HT1080 (cell line): Measurements from ENCODE around the gene APLNR. TPM values are rescaled to one million over a fixed set of nuclear protein-coding genes. Genes with fewer than 3 reads are reported as not detected.

Experiments
- total RNA-seq: library from RNA; depleted of rRNA; stranded (reverse); fragments of >200 nt; shearing (Covaris generic); gene quantifications from 2 replicates; pipeline ENCODE4 v1.2.3, GENCODE V29; 2014; rRNA removed

APLNR gene
- total RNA-seq, 1 experiment from 2014 or later: not detected

Other genes with a start within 250 kb of the APLNR start
- gene OR5AK2, start 248.3 kb downstream of the APLNR start, total RNA-seq: not detected in 2 replicates
- gene LRRC55, start 55.3 kb downstream of the APLNR start, total RNA-seq: not detected in 2 replicates
- gene TNKS1BP1, start 87.7 kb upstream of the APLNR start, total RNA-seq: 39.8 and 57.0 TPM in 2 replicates
- 206 and 249 TPM in 2 replicates for gene SSRP1, start 98.6 kb upstream of the APLNR start, total RNA-seq
- gene P2RX3, start 101.1 kb upstream of the APLNR start, total RNA-seq: not detected in 2 replicates
- gene PRG3, start 143.9 kb upstream of the APLNR start, total RNA-seq: not detected in 2 replicates
- not detected in 2 replicates for gene PRG2, start 153.4 kb upstream of the APLNR start, total RNA-seq
- gene SLC43A3, start 189.9 kb upstream of the APLNR start, total RNA-seq: 81.0 and 87.2 TPM in 2 replicates
- 5.6 and 11.3 TPM in 2 replicates for gene RTN4RL2, start 223.3 kb upstream of the APLNR start, total RNA-seq